Measurements from ENCODE around the gene NBPF3.

Gene NBPF3

GRCh38 chr1:21489146-21489545 is 49.2 kb downstream of the NBPF3 start:
- Histone ChIP-seq H3K27ac (no peak overlapping the region), H3K36me3 (no peaks in the 10 kb centered on the region), H3K4me1 (no peaks in the 10 kb centered on the region), H3K4me3 (no peak overlapping the region), H3K27me3 (peaks cover 0 to 52% of the 10 kb centered on the region in 2 donors), H3K9me3 (no peaks in the 10 kb centered on the region)
- intact Hi-C loops (cut with DNase I; ENCODE audit: low total_unique reads) = no loop called here
- no peak for TF ChIP-seq CTCF (IDR thresholded peaks at IDR 0.05)
- no peak for DNase-seq

GRCh38 chr1:21490774-21491487 is 51.0 kb downstream of the NBPF3 start:
- intact Hi-C loops (cut with DNase I; ENCODE audit: low total_unique reads) = no loop called here
- Histone ChIP-seq H3K27ac (no peak overlapping the region), H3K9me3 (no peaks in the 10 kb centered on the region), H3K27me3 (peaks cover 0 to 55% of the 10 kb centered on the region in 2 donors), H3K4me1 (no peaks in the 10 kb centered on the region), H3K4me3 (no peak overlapping the region), H3K36me3 (no peaks in the 10 kb centered on the region)
- no peak for DNase-seq
- TF ChIP-seq CTCF (IDR thresholded peaks at IDR 0.05) = peak; percentile 21 to 32

- Histone ChIP-seq H3K4me1 (no peaks in the 10 kb centered on the region), H3K4me3 (no peak overlapping the region), H3K36me3 (no peaks in the 10 kb centered on the region), H3K9me3 (no peaks in the 10 kb centered on the region), H3K27me3 (peaks cover 0 to 55% of the 10 kb centered on the region in 2 donors), H3K27ac (no peak overlapping the region)
- intact Hi-C loops (cut with DNase I; ENCODE audit: low total_unique reads) = no loop called here
- no peak for DNase-seq
- no peak for TF ChIP-seq CTCF (IDR thresholded peaks at IDR 0.05)
Observed at GRCh38 chr1:21491488-21492355, 51.8 kb downstream of the NBPF3 start.

GRCh38 chr1:21492356-21492625 is 52.4 kb downstream of the NBPF3 start:
- Histone ChIP-seq H3K27me3 (peaks cover 0 to 55% of the 10 kb centered on the region in 2 donors), H3K9me3 (no peaks in the 10 kb centered on the region), H3K4me1 (no peaks in the 10 kb centered on the region), H3K27ac (no peak overlapping the region), H3K4me3 (no peak overlapping the region), H3K36me3 (no peaks in the 10 kb centered on the region)
- intact Hi-C loops (cut with DNase I; ENCODE audit: low total_unique reads) = no loop called here
- no peak for TF ChIP-seq CTCF (IDR thresholded peaks at IDR 0.05)
- DNase-seq = no peak

- Histone ChIP-seq H3K27me3 (peaks cover 0 to 42% of the 10 kb centered on the region in 2 donors), H3K9me3 (no peaks in the 10 kb centered on the region), H3K4me1 (no peaks in the 10 kb centered on the region), H3K27ac (no peak overlapping the region), H3K4me3 (no peak overlapping the region), H3K36me3 (no peaks in the 10 kb centered on the region)
- no peak for TF ChIP-seq CTCF (IDR thresholded peaks at IDR 0.05)
- DNase-seq = peak in 1 of 2 donors; percentile 35
- intact Hi-C loops (cut with DNase I; ENCODE audit: low total_unique reads) = no loop called here
Observed at GRCh38 chr1:21494196-21494595, 54.3 kb downstream of the NBPF3 start.

All from tibial artery (tissue), 4 donors.